GM18507 (cell line): ENCODE data around the gene MAPK12.
"Not testable (repeated sequence)": the region's sequence is repeated elsewhere in the genome, so short reads cannot be mapped to it uniquely, and the experiment has no call there.

ENCODE experiments used
- DNase-seq: peaks from one replicate; pipeline ENCODE4 v3.0.0; 2011; ENCODE audit warnings: low read depth; ENCODE audit not compliant: insufficient read length; ENCODE audit errors: extremely low spot score
- FAIRE-seq: peaks from 2 replicates; lab custom pipeline; 2011; peaks lifted over from hg19 to GRCh38; lab: Jason Lieb, UNC

The MAPK12 gene

GRCh38 chr22:50207383-50208140, 53.9 kb downstream of the MAPK12 start:
- FAIRE-seq, result no peak
- DNase-seq, result no peak

GRCh38 chr22:50206599-50206998, 54.9 kb downstream of the MAPK12 start:
- DNase-seq (no peak), FAIRE-seq (no peak)

GRCh38 chr22:50205781-50206569, 55.5 kb downstream of the MAPK12 start:
- FAIRE-seq, result no peak

GRCh38 chr22:50204998-50205397, 56.5 kb downstream of the MAPK12 start:
- not testable (repeated sequence) for FAIRE-seq, DNase-seq

More at GRCh38 chr22:50205781-50206569, 55.5 kb downstream of the MAPK12 start:
- no peak for DNase-seq

- DNase-seq (no peak), FAIRE-seq (no peak)
Observed at GRCh38 chr22:50204571-50204970, 56.9 kb downstream of the MAPK12 start.

- FAIRE-seq (no peak), DNase-seq (no peak)
Observed at GRCh38 chr22:50203288-50203687, 58.2 kb downstream of the MAPK12 start.
